Prostate gland (tissue), 2 donors: Measurements from ENCODE around the gene CCNI2.

Experiments used
- POLR2A ChIP-seq: fragments of 450-650 bp; IDR thresholded peaks from one replicate; pipeline ENCODE4 v1.6.1; 2016; ENCODE audit warnings: antibody characterized with exemption, mild to moderate bottlenecking
- POLR2AphosphoS5 ChIP-seq: sonication (generic); formaldehyde crosslinking; IDR thresholded peaks from one replicate; pipeline ENCODE4 v1.6.1; 2017; ENCODE audit warnings: antibody characterized with exemption
- TF ChIP-seq, protein P1 (sequence below), 4 experiments: fragments of 200-600 bp in 2 of 4; fragments of 450-650 bp in 2 of 4; sonication (generic) in 2 of 4; IDR thresholded peaks; 1 replicate in 3 of 4; 2 replicates in 1 of 4; pipeline ENCODE4 v1.5.1; 2016 to 2019; ENCODE audit warnings: antibody characterized with exemption in 4 of 4, mild to moderate bottlenecking in 2 of 4, moderate library complexity in 2 of 4

DNA sequence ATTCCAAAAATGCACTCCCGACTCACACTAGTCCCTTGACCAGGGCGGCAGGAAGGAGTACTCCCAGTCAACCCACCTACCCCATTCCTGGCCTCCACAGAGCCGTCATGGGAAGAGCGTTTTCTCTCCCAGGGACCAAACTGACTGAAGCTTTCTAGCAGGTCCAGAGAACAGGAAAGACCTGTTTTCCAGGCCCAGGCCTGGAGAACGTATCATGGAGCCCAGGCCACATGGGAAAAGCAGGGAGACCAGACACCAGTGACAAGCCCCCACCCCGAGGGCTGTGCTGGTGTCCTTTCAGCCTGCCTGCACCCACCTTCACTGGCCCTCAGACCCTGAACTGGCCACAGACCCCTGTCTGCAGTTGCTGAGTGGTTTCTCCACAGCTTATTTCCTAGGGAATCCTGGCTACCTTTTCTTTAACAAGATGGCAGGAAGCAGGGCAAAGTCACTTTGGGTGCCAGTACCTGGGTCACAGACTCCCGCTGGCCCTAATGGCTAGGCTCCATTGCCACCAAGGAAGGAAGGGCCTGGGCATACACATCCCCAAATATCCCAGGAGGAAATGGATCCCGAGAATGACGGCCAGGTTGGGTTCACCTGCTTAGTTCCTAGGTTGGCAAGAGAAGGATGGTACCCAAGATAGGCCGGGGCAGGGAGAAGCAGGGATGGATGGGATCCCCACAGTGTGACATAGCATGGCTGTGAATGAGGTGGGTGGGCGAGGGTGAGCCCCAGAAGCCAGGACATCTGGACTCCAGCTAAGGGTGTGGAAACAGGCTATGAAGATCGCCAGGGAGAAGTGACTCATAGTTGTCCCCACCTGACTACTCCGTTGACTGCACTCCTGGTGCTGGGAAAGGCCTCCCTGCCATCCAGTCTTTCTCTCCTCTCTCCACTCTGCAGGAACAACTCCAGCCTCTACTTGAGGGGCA lies 12.2 kb downstream of the CCNI2 start:
- TF ChIP-seq, protein P1, sequence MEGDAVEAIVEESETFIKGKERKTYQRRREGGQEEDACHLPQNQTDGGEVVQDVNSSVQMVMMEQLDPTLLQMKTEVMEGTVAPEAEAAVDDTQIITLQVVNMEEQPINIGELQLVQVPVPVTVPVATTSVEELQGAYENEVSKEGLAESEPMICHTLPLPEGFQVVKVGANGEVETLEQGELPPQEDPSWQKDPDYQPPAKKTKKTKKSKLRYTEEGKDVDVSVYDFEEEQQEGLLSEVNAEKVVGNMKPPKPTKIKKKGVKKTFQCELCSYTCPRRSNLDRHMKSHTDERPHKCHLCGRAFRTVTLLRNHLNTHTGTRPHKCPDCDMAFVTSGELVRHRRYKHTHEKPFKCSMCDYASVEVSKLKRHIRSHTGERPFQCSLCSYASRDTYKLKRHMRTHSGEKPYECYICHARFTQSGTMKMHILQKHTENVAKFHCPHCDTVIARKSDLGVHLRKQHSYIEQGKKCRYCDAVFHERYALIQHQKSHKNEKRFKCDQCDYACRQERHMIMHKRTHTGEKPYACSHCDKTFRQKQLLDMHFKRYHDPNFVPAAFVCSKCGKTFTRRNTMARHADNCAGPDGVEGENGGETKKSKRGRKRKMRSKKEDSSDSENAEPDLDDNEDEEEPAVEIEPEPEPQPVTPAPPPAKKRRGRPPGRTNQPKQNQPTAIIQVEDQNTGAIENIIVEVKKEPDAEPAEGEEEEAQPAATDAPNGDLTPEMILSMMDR (IDR thresholded peaks at IDR 0.05) = no peak
- no peak for TF ChIP-seq POLR2A
- no peak for TF ChIP-seq POLR2AphosphoS5
